ENCODE data around the gene TTPAL.

TTPAL gene, protein sequence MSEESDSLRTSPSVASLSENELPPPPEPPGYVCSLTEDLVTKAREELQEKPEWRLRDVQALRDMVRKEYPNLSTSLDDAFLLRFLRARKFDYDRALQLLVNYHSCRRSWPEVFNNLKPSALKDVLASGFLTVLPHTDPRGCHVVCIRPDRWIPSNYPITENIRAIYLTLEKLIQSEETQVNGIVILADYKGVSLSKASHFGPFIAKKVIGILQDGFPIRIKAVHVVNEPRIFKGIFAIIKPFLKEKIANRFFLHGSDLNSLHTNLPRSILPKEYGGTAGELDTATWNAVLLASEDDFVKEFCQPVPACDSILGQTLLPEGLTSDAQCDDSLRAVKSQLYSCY

GRCh38 chr20:44475694-44476560 is at the start of gene TTPAL:
TTPAL (plus strand) TSS chr20:44475874; CDS start chr20:44480000, 4,126 bp downstream.
- TF ChIP-seq, protein P1, sequence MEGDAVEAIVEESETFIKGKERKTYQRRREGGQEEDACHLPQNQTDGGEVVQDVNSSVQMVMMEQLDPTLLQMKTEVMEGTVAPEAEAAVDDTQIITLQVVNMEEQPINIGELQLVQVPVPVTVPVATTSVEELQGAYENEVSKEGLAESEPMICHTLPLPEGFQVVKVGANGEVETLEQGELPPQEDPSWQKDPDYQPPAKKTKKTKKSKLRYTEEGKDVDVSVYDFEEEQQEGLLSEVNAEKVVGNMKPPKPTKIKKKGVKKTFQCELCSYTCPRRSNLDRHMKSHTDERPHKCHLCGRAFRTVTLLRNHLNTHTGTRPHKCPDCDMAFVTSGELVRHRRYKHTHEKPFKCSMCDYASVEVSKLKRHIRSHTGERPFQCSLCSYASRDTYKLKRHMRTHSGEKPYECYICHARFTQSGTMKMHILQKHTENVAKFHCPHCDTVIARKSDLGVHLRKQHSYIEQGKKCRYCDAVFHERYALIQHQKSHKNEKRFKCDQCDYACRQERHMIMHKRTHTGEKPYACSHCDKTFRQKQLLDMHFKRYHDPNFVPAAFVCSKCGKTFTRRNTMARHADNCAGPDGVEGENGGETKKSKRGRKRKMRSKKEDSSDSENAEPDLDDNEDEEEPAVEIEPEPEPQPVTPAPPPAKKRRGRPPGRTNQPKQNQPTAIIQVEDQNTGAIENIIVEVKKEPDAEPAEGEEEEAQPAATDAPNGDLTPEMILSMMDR (IDR thresholded peaks at IDR 0.05; ENCODE audit: low read depth, low read length) = peak; percentile 42
- DNase-seq (ENCODE audit: extremely low read depth, low read depth) = no peak

GRCh38 chr20:44425923-44426322 is 49.8 kb upstream of the TTPAL start:
- no peak for DNase-seq (ENCODE audit: extremely low read depth, low read depth)
- TF ChIP-seq, protein P1 (IDR thresholded peaks at IDR 0.05; ENCODE audit: low read depth, low read length) = no peak

GRCh38 chr20:44426879-44427790 is 48.5 kb upstream of the TTPAL start:
- TF ChIP-seq, protein P1 (IDR thresholded peaks at IDR 0.05; ENCODE audit: low read depth, low read length) = no peak
- DNase-seq (ENCODE audit: extremely low read depth, low read depth) = no peak

DNA sequence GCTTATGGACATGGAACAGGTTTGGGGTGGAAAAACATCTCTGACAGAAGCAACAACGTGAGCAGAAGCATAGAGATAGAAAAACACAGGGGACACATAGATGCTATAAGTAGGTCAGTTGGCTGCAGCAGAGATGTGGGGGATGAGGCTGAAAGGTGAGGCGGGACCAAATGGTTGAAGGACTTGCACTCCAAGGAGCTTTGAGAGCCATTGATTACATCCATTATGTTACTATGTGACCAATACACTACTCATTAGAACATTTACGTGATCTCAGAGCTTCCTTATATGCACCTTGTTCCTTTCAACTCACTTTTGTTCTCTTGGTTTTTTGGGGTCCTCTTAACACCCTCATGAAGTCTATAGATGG is 47.9 kb upstream of the TTPAL start:
- TF ChIP-seq, protein P1 (IDR thresholded peaks at IDR 0.05; ENCODE audit: low read depth, low read length) = no peak
- DNase-seq (ENCODE audit: extremely low read depth, low read depth) = no peak

DNA sequence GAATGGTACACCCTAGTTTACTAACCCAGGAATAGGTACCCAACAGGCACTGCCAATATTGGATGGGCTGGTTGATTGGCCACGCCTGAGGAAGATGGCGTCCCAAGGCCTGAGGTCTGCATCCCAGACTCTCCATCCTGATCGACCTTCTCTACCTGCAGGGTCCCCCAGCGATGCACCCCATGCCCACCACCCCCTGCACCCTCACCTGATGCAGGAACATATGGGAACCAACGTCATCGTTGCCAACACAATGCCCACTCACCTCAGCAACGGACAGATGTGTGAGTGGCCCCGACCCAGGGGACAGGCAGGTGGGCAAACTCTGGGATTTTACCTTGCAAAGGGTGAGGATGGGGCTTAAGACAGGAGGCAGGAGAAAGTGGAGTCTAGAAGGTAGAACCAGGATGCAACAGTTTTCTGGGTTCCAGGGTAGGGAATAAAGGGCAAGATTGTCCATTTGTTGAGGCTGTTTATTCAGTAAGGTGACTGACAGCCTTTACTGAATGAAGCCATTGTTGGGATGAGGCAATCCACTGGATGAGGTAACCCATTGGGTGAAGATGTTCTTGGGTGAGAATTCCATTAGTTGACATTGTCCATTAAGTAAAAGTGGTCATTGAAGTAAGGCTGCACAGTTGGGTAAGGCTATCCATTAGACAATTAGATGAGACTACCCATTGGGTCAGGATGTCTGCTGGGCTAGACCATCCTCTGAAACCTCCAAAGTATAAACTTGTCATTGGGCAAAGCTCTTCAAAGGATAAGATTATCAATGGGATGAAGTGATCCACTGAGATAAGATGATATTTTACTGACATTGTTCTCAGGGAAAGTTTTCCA is 47.3 kb upstream of the TTPAL start:
- TF ChIP-seq, protein P1 (IDR thresholded peaks at IDR 0.05; ENCODE audit: low read depth, low read length) = no peak

GRCh38 chr20:44429017-44429339 is 46.7 kb upstream of the TTPAL start:
- DNase-seq (ENCODE audit: extremely low read depth, low read depth) = no peak
- TF ChIP-seq, protein P1 (IDR thresholded peaks at IDR 0.05; ENCODE audit: low read depth, low read length) = no peak

More for the DNA sequence above, 47.3 kb upstream of the TTPAL start:
- no peak for DNase-seq (ENCODE audit: extremely low read depth, low read depth)

All from AG09319 (cell line).